ENCODE measurements around the gene LRRTM4. TPM values are rescaled to one million over a fixed set of nuclear protein-coding genes. Genes with fewer than 3 reads are reported as not detected.

LRRTM4 gene
- total and polyA plus RNA-seq, 2 of the 13 experiments (the other 11 are each of a cell fraction or from before 2014, with no cell fraction given) = 1.2 TPM

DNA sequence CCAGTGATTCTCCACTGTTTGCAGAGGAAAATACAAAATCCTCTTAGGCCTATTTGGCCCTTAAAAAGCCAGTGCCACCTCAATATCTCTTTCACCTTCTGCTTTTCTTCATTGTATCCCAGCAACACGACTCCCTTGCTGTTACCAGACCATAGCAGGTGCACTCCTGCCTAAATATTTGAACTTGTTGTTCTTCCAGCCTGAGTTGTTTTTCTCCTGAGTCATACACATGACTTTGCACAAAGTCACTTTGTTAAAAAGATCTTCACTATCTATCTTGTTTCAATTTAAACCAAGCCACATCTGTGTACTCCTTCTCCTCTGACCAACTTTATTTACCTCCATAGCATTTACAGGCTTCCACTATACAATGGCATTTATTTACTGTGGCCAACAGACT is 103.6 kb downstream of the LRRTM4 start (continued):
- TF ChIP-seq GZF1 (CRISPR knock-in tag; IDR thresholded peaks at IDR 0.05) (no peak), KDM5B (CRISPR knock-in tag; IDR thresholded peaks at IDR 0.05; ENCODE audit: borderline replicate concordance) (no peak), HES4 (CRISPR knock-in tag; IDR thresholded peaks at IDR 0.05; ENCODE audit: borderline replicate concordance) (no peak)
- TF ChIP-seq, protein P1, sequence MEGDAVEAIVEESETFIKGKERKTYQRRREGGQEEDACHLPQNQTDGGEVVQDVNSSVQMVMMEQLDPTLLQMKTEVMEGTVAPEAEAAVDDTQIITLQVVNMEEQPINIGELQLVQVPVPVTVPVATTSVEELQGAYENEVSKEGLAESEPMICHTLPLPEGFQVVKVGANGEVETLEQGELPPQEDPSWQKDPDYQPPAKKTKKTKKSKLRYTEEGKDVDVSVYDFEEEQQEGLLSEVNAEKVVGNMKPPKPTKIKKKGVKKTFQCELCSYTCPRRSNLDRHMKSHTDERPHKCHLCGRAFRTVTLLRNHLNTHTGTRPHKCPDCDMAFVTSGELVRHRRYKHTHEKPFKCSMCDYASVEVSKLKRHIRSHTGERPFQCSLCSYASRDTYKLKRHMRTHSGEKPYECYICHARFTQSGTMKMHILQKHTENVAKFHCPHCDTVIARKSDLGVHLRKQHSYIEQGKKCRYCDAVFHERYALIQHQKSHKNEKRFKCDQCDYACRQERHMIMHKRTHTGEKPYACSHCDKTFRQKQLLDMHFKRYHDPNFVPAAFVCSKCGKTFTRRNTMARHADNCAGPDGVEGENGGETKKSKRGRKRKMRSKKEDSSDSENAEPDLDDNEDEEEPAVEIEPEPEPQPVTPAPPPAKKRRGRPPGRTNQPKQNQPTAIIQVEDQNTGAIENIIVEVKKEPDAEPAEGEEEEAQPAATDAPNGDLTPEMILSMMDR (CRISPR knock-in tag; IDR thresholded peaks at IDR 0.05) = no peak
- TF ChIP-seq, protein P2, sequence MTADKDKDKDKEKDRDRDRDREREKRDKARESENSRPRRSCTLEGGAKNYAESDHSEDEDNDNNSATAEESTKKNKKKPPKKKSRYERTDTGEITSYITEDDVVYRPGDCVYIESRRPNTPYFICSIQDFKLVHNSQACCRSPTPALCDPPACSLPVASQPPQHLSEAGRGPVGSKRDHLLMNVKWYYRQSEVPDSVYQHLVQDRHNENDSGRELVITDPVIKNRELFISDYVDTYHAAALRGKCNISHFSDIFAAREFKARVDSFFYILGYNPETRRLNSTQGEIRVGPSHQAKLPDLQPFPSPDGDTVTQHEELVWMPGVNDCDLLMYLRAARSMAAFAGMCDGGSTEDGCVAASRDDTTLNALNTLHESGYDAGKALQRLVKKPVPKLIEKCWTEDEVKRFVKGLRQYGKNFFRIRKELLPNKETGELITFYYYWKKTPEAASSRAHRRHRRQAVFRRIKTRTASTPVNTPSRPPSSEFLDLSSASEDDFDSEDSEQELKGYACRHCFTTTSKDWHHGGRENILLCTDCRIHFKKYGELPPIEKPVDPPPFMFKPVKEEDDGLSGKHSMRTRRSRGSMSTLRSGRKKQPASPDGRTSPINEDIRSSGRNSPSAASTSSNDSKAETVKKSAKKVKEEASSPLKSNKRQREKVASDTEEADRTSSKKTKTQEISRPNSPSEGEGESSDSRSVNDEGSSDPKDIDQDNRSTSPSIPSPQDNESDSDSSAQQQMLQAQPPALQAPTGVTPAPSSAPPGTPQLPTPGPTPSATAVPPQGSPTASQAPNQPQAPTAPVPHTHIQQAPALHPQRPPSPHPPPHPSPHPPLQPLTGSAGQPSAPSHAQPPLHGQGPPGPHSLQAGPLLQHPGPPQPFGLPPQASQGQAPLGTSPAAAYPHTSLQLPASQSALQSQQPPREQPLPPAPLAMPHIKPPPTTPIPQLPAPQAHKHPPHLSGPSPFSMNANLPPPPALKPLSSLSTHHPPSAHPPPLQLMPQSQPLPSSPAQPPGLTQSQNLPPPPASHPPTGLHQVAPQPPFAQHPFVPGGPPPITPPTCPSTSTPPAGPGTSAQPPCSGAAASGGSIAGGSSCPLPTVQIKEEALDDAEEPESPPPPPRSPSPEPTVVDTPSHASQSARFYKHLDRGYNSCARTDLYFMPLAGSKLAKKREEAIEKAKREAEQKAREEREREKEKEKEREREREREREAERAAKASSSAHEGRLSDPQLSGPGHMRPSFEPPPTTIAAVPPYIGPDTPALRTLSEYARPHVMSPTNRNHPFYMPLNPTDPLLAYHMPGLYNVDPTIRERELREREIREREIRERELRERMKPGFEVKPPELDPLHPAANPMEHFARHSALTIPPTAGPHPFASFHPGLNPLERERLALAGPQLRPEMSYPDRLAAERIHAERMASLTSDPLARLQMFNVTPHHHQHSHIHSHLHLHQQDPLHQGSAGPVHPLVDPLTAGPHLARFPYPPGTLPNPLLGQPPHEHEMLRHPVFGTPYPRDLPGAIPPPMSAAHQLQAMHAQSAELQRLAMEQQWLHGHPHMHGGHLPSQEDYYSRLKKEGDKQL (CRISPR knock-in tag; IDR thresholded peaks at IDR 0.05; ENCODE audit: low read depth) = no peak

DNA sequence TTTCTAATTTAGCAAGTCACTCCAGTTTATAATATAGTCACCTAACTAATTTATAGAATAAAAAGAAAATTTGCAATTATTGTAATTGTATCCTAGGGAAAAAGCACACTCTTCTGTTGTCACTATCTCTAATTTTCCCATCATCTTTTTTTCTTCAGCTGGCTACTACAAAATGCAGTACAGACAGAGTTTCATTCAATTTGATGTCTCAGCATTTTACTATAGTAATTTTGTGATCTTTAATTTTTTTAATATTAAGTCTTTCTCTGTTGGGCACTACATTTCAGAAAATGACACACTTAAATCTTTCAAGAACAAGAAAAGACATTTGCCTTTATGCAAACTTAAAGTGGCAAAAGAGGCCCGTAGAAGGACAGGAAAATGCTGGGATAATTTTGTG is 118.0 kb downstream of the LRRTM4 start:
- no peaks in the 10 kb centered on the region for H3K36me3 ChIP-seq (replicated peaks in 1 of 2; ENCODE audit: control insufficient read depth in 1 of 2, insufficient read depth in 2 of 2, low read length in 2 of 2)
- ChIA-PET CTCF (ENCODE audit: low intra/inter-chr PET ratio, low total read pairs) (no interaction called here), POLR2A (no interaction called here)
- H3K27ac ChIP-seq (ENCODE audit: extremely low read length, insufficient read depth, low read length) = no peak overlapping the region
- H3K9me3 ChIP-seq (ENCODE audit: low read length) = no peaks in the 10 kb centered on the region
- H2AFZ ChIP-seq (ENCODE audit: low read length) = no peak overlapping the region
- H3K4me3 ChIP-seq (replicated peaks in 1 of 3; ENCODE audit: insufficient read depth in 1 of 3, low read depth in 2 of 3, low read length in 3 of 3) = no peak overlapping the region
- peak; percentile 88 for TF ChIP-seq MAFF (IDR thresholded peaks at IDR 0.05; ENCODE audit: low read depth, low read length)
- no peak for TF ChIP-seq KMT2A (CRISPR knock-in tag; IDR thresholded peaks at IDR 0.05)
- peak; percentile 89 to 91 for TF ChIP-seq MAFK (conservative IDR thresholded peaks at IDR 0.05 in 1 of 2, IDR thresholded peaks at IDR 0.05 in 1 of 2; ENCODE audit: low read length in 2 of 2)
- no peaks in the 10 kb centered on the region for H4K20me1 ChIP-seq (ENCODE audit: insufficient read depth, low read length)
- no peaks in the 10 kb centered on the region for H3K4me1 ChIP-seq (ENCODE audit: insufficient read depth, low read length)
- no peak overlapping the region for H3K4me2 ChIP-seq (ENCODE audit: low read depth, low read length)
- FAIRE-seq (no peak), ATAC-seq (no peak), DNase-seq (ENCODE audit: low spot score) (no peak)
- 4% methylated on average over 1 of the region's 1 CpG for WGBS (ENCODE audit: low lambda C conversion rate)
- H3K9ac ChIP-seq (ENCODE audit: insufficient read depth, low read depth, low read length) = no peak overlapping the region
- intact Hi-C loops (cut with micrococcal nuclease; ENCODE audit: unreplicated experiment) (no loop called here), in situ Hi-C loops (cut with HindIII; ENCODE audit: extremely low pct_ligation_motif_present, low pct_unique_long_range_greater_than_20kb) (no loop called here)
- no TSS peak for BruUV-seq (replicated peaks)
- no peaks in the 10 kb centered on the region for H3K79me2 ChIP-seq (ENCODE audit: insufficient read depth, low read length)
- H3K27me3 ChIP-seq (ENCODE audit: control insufficient read depth in 1 of 2, insufficient read depth in 2 of 2, low read length in 2 of 2) = no peaks in the 10 kb centered on the region
